Thyroid gland (tissue), 4 donors: ENCODE data around the gene NGRN. TPM values are rescaled to one million over a fixed set of nuclear protein-coding genes. Genes with fewer than 3 reads are reported as not detected.
"Not testable (repeated sequence)": the region's sequence is repeated elsewhere in the genome, so short reads cannot be mapped to it uniquely, and the experiment has no call there.

Source experiments
- DNase-seq, 2 donors: peaks; one replicate each; pipeline ENCODE4 v3.0.0-alpha.2; 2019
- H3K27ac ChIP-seq, 3 donors: fragments of 200-600 bp; sonication (generic); 1 replicate in 2 of 3; 2 replicates in 1 of 3; pipeline ENCODE4 v1.5.1; 2016 to 2019; ENCODE audit warnings: mild to moderate bottlenecking in 1 of 3, moderate library complexity in 1 of 3
- H3K27me3 ChIP-seq: fragments of 200-600 bp; sonication (generic); one replicate; pipeline ENCODE4 v1.5.1; 2019
- H3K36me3 ChIP-seq, 2 donors: fragments of 200-600 bp; sonication (generic); one replicate each; pipeline ENCODE4 v1.5.1; 2016 to 2019
- H3K4me1 ChIP-seq, 2 donors: fragments of 200-600 bp; sonication (generic); one replicate each; pipeline ENCODE4 v1.5.1; 2017 to 2019
- H3K4me3 ChIP-seq, 3 donors: fragments of 200-600 bp; sonication (generic); replicated peaks in 1 of 3; 1 replicate in 2 of 3; 2 replicates in 1 of 3; pipeline ENCODE4 v1.5.1; 2016; ENCODE audit warnings: mild to moderate bottlenecking in 1 of 3
- H3K9me3 ChIP-seq: fragments of 200-600 bp; sonication (generic); one replicate; pipeline ENCODE4 v1.5.1; 2017
- POLR2A ChIP-seq, 2 donors: fragments of 450-650 bp; IDR thresholded peaks; one replicate each; pipeline ENCODE4 v1.6.1; 2017; ENCODE audit warnings: antibody characterized with exemption in 2 of 2, mild to moderate bottlenecking in 2 of 2, moderate library complexity in 1 of 2
- WGBS, 2 donors: methylation state at CpG; one replicate each; pipeline ENCODE4 v1.1.5; 2017; 5-methylcytosine and 5-hydroxymethylcytosine counted together
- intact Hi-C: fragments of 100-400 bp; cut with DNase I; formaldehyde crosslinking; loops from one replicate; pipeline ENCODE4 v1.15.1; 2023
- total RNA-seq, 4 donors: library from RNA; depleted of rRNA; stranded (reverse); fragments of >200 nt; gene quantifications; one replicate each; pipeline ENCODE4 v1.2.3, GENCODE V29; 2016
- TF ChIP-seq, protein P1 (sequence below), 6 experiments: fragments of 200-600 bp in 3 of 6; fragments of 450-650 bp in 3 of 6; sonication (generic) in 3 of 6; IDR thresholded peaks; one replicate each; pipeline ENCODE4 v1.5.1; 2016 to 2019; ENCODE audit warnings: antibody characterized with exemption in 6 of 6, mild to moderate bottlenecking in 2 of 6, inconsistent platforms in 1 of 6, moderate library complexity in 1 of 6

NGRN gene
- total RNA-seq, 4 donors from 2014 or later: 80.7 to 159 (median 96.4) TPM

GRCh38 chr15:90294159-90294558, 28.7 kb downstream of the NGRN start:
- no peak for DNase-seq
- no peaks in the 10 kb centered on the region for H3K27me3 ChIP-seq
- TF ChIP-seq, protein P1, sequence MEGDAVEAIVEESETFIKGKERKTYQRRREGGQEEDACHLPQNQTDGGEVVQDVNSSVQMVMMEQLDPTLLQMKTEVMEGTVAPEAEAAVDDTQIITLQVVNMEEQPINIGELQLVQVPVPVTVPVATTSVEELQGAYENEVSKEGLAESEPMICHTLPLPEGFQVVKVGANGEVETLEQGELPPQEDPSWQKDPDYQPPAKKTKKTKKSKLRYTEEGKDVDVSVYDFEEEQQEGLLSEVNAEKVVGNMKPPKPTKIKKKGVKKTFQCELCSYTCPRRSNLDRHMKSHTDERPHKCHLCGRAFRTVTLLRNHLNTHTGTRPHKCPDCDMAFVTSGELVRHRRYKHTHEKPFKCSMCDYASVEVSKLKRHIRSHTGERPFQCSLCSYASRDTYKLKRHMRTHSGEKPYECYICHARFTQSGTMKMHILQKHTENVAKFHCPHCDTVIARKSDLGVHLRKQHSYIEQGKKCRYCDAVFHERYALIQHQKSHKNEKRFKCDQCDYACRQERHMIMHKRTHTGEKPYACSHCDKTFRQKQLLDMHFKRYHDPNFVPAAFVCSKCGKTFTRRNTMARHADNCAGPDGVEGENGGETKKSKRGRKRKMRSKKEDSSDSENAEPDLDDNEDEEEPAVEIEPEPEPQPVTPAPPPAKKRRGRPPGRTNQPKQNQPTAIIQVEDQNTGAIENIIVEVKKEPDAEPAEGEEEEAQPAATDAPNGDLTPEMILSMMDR (IDR thresholded peaks at IDR 0.05): no peak
- no peak for TF ChIP-seq POLR2A (IDR thresholded peaks at IDR 0.05)
- H3K4me1 ChIP-seq: peaks cover 0 to 6% of the 10 kb centered on the region in 2 donors
- H3K36me3 ChIP-seq: no peaks in the 10 kb centered on the region
- intact Hi-C loops: no loop called here
- no peak overlapping the region for H3K27ac ChIP-seq
- 58 to 70% methylated on average over 6 of the region's 6 CpGs for WGBS, 2 donors
- H3K4me3 ChIP-seq: no peak overlapping the region
- no peaks in the 10 kb centered on the region for H3K9me3 ChIP-seq

- H3K4me3 ChIP-seq: no peak overlapping the region
- intact Hi-C loops: no loop called here
- WGBS, 2 donors: 55 to 61% methylated on average over 14 to 15 of the region's 16 CpGs
- no peaks in the 10 kb centered on the region for H3K9me3 ChIP-seq
- TF ChIP-seq POLR2A (IDR thresholded peaks at IDR 0.05): no peak
- TF ChIP-seq, protein P1 (IDR thresholded peaks at IDR 0.05): no peak
- no peaks in the 10 kb centered on the region for H3K27me3 ChIP-seq
- H3K36me3 ChIP-seq: no peaks in the 10 kb centered on the region
- DNase-seq: no peak
- no peak overlapping the region for H3K27ac ChIP-seq
- peaks cover 0 to 6% of the 10 kb centered on the region in 2 donors for H3K4me1 ChIP-seq
Observed at GRCh38 chr15:90294601-90295269, 29.3 kb downstream of the NGRN start.

DNA sequence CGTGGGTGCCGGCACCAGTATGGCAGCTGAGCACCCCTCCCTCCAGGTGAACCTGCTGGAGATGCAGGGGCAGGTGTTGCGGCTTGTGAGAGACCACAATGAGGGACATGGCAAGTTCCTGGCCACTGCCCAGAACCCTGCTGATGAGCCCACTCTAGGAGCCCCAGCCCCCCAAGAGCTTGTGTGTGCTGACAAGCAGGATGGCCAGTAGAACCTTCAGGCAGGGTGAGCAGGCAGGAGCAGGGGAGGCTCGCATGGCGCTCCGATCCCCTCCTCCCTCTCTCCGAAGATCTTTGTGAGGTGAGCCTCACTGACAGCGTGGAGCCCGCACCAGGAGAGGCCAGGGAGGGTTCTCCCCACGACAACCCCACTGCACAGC, 29.8 kb downstream of the NGRN start:
- Histone ChIP-seq H3K4me3 (no peak overlapping the region), H3K4me1 (peaks cover 0 to 6% of the 10 kb centered on the region in 2 donors), H3K9me3 (no peaks in the 10 kb centered on the region), H3K27me3 (no peaks in the 10 kb centered on the region), H3K36me3 (no peaks in the 10 kb centered on the region), H3K27ac (no peak overlapping the region)
- whole genome bisulfite sequencing, 2 donors: 63 to 65% methylated on average over 5 of the region's 10 CpGs
- TF ChIP-seq, protein P1 (IDR thresholded peaks at IDR 0.05): no peak
- no peak for TF ChIP-seq POLR2A (IDR thresholded peaks at IDR 0.05)
- no peak for DNase-seq
- intact Hi-C loops: no loop called here

DNA sequence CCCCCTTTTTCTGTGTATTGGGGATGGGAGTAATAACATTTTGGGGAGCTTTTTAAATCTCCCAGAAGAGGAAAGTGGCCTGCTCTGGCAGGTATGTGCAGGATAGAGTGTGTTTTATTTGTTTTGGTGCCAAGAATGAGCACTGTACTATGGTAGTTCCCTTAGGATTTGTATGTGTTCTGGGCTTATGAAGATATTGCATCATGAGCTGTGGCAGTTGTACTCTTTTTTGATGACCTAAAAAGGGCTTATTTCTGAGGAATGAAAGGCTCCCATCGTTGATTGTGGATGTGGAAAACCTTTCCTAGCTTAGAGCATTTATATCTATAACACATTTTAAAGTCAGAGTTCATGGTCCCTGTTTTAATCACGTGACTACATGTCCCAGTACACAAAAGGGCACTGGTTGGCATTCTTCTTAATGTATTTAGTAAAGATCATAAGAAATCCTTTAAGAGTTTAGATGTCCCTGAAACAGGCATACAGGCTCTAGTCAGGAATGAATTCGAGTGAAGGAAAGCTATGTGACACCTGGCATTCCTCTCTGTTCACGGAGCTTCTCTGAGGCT, 30.9 kb downstream of the NGRN start:
- 76 to 83% methylated on average over 4 of the region's 4 CpGs for WGBS, 2 donors
- H3K27ac ChIP-seq, H3K36me3 ChIP-seq, intact Hi-C loops, DNase-seq, H3K4me3 ChIP-seq, H3K4me1 ChIP-seq, H3K27me3 ChIP-seq, H3K9me3 ChIP-seq: not testable (repeated sequence)

DNA sequence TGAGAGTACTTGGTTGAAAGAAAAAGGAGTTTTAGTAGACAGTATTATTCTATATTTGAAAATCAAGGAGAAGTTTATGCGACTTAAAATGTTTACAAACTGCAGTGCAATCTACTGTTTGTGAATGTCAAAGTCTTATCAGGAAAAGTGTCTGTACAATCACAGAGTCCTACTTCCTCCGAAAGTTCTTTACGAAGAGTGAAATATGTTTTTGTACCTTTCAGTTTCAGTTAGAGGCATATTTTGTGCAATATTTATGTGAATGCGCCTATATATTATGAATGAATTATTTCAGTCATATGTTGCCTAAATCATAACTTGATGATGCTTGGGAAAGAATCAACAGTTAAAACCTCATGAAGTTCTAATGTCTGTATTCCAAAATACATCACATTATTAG, 31.5 kb downstream of the NGRN start:
- Histone ChIP-seq H3K4me3 (no peak overlapping the region), H3K27ac (no peak overlapping the region), H3K36me3 (no peaks in the 10 kb centered on the region), H3K27me3 (no peaks in the 10 kb centered on the region), H3K4me1 (peaks cover 0 to 6% of the 10 kb centered on the region in 2 donors), H3K9me3 (no peaks in the 10 kb centered on the region)
- WGBS, 2 donors: 91 to 95% methylated on average over 4 of the region's 4 CpGs
- DNase-seq: no peak
- TF ChIP-seq, protein P1 (IDR thresholded peaks at IDR 0.05): no peak
- intact Hi-C loops: no loop called here
